BE2C (cell line): ENCODE results near the gene ACTBL2.
A peak's percentile ranks its signal among the peaks of the same experiment; 100 is the strongest.

ENCODE experiments used
- DNase-seq: peaks from one replicate; pipeline ENCODE4 v3.0.0-alpha.2; 2020
- H3K27me3 ChIP-seq: fragments of 250-450 bp; sonication (Bioruptor Pico); 2 replicates; pipeline ENCODE4 v1.5.1; 2020; ENCODE audit warnings: mild to moderate bottlenecking
- H3K36me3 ChIP-seq: fragments of 250-450 bp; sonication (Bioruptor Pico); 2 replicates; pipeline ENCODE4 v1.5.1; 2020; ENCODE audit warnings: mild to moderate bottlenecking
- H3K4me1 ChIP-seq: fragments of 250-450 bp; sonication (Bioruptor Pico); 2 replicates; pipeline ENCODE4 v1.5.1; 2020
- H3K4me3 ChIP-seq: 2 replicates; pipeline ENCODE4 v1.5.1; 2011; ENCODE audit warnings: low read depth, low read length
- H3K9me3 ChIP-seq: fragments of 250-450 bp; sonication (Bioruptor Pico); 2 replicates; pipeline ENCODE4 v1.5.1; 2020
- TF ChIP-seq, protein P1 (sequence below): IDR thresholded peaks from 2 replicates; pipeline ENCODE4 v1.5.1; 2012; ENCODE audit warnings: mild to moderate bottlenecking, low read depth, low read length

Gene ACTBL2

DNA sequence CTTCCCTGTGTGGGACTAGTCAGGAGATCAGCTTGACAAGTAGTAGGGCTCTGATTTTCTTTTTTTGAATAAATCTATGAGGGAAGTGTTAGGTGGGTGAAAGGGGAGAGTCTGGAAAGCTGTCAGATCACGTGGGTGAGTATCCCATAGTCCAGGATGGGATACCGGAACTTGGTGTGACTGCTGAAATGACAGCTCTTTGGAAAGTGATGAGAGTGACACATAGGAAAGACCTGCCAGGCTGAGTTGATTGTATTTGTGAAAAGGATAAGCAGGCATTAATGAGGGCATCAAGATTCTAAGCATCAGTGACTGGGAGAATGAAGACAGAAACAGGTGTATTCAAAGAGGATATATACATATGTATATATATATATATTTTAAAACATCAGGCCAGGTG lies 35.6 kb downstream of the ACTBL2 start:
- no peak for DNase-seq
- no peaks in the 10 kb centered on the region for H3K9me3 ChIP-seq
- H3K36me3 ChIP-seq, result no peaks in the 10 kb centered on the region
- H3K4me3 ChIP-seq, result no peak overlapping the region
- H3K4me1 ChIP-seq, result peaks cover 7% of the 10 kb centered on the region
- TF ChIP-seq, protein P1, sequence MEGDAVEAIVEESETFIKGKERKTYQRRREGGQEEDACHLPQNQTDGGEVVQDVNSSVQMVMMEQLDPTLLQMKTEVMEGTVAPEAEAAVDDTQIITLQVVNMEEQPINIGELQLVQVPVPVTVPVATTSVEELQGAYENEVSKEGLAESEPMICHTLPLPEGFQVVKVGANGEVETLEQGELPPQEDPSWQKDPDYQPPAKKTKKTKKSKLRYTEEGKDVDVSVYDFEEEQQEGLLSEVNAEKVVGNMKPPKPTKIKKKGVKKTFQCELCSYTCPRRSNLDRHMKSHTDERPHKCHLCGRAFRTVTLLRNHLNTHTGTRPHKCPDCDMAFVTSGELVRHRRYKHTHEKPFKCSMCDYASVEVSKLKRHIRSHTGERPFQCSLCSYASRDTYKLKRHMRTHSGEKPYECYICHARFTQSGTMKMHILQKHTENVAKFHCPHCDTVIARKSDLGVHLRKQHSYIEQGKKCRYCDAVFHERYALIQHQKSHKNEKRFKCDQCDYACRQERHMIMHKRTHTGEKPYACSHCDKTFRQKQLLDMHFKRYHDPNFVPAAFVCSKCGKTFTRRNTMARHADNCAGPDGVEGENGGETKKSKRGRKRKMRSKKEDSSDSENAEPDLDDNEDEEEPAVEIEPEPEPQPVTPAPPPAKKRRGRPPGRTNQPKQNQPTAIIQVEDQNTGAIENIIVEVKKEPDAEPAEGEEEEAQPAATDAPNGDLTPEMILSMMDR, result no peak
- H3K27me3 ChIP-seq, result no peaks in the 10 kb centered on the region

DNA sequence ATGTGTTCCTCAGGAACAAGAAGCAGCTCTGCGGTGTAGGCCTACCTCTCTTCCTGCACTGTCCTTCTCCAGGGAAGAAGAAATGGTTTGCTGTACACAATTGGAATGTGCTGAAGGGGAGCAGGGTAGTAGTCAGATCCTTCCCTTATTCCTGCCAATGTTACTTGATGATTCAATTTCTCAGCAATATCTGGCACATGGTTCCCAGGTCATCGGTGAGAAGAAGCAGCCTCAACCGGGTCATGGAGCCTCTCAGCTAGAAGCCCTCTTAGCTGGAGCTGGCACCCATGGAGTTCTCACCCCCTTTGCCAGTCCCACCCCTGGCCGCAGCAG lies 36.9 kb downstream of the ACTBL2 start:
- Histone ChIP-seq H3K4me3 (no peak overlapping the region), H3K4me1 (peaks cover 15% of the 10 kb centered on the region)
- no peak for DNase-seq

DNA sequence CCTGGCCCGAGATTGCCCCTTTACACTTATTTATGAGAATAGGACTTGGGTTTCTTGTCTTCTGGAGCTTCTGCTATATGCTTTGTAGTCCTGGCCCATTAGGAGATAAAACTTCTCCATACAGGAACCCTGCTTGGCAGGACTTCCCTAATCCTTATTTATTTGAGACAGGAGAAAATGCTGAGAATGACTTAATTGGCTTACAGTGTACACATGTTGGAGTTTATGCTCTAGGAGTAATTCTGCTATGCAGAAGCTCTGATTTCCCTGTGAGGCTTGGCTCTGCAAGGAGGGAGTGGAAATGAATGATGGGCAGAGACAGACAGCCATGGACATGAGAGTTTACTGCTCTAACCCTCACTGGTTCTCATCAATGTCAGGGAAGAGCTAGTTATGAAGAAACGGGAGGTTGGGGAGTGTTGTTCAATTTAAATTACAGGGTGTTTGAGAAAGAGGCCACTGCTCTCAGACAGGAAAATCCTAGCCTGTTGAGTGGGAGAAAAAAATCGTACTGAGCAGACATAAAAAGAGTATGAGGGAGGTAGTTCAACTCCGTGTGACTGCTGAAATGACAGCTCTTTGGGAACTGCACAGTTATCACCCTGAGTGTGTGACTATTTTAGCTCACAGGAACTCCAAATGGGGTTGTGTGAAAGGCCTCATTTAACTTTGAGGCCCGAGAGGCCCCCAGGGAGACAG lies 37.5 kb downstream of the ACTBL2 start:
- Histone ChIP-seq H3K9me3 (no peaks in the 10 kb centered on the region), H3K4me3 (no peak overlapping the region), H3K36me3 (no peaks in the 10 kb centered on the region), H3K27me3 (no peaks in the 10 kb centered on the region), H3K4me1 (peaks cover 15% of the 10 kb centered on the region)
- TF ChIP-seq, protein P1, result no peak
- no peak for DNase-seq

More for the DNA sequence above, 36.9 kb downstream of the ACTBL2 start:
- TF ChIP-seq, protein P1, result no peak
- Histone ChIP-seq H3K36me3 (no peaks in the 10 kb centered on the region), H3K9me3 (no peaks in the 10 kb centered on the region), H3K27me3 (no peaks in the 10 kb centered on the region)

DNA sequence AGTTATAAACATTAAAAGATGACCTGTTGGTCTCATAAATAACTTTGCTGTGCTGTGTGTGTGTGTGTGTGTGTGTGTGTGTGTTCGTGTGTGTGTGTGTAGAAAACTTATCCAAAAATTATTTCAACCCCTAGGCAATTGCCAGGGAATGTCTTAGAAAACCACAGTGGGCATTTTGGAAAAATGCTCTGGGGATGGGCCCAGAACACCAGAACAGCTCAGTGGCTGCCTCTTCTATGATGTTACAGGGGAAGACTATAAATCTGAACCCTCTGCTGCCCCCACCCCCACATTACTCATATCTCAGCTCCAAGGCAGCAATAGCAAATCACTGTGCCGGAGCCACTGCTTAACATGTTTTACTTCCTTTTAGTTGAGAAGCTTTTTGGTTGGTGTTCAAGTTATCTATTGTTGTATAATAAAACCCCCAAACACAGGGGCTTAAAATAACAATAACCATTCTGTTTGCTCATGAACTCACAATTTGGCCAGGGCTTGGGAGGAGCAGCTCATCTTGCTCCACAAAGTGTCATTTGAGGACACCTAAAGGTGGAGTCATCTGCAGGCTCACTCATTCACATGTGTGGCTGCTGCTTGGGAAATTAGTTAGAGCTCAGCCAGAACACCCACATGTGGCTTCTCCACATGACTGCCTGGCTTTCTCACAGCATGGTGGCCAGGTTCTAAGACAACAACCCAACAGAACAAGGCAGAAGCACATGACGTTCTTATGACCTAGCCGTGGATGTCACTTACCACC lies 40.4 kb downstream of the ACTBL2 start:
- Histone ChIP-seq H3K9me3 (no peaks in the 10 kb centered on the region), H3K36me3 (no peaks in the 10 kb centered on the region), H3K4me1 (peaks cover 15% of the 10 kb centered on the region), H3K4me3 (no peak overlapping the region), H3K27me3 (no peaks in the 10 kb centered on the region)
- no peak for DNase-seq
- TF ChIP-seq, protein P1, result no peak

DNA sequence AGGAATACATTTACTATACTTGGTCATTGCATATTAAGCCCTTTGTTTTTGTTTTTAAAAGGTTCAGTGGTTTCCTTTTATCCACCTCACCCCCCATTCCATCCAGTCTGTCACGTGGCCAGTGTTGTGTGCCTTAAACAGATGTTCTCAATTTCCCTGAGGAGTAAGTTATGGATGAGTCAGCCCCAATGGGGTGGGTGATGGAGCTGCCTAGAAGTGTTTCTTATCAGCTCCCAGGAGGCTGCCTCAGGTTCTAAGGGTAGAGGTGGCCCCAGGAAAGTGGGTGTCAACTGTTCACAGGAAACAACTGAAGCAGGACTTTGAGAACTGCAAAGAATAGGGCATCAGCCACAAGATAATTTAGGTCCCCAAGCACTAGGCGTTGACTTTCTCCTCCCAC lies 41.1 kb downstream of the ACTBL2 start:
- no peaks in the 10 kb centered on the region for H3K36me3 ChIP-seq
- no peaks in the 10 kb centered on the region for H3K9me3 ChIP-seq
- no peak overlapping the region for H3K4me3 ChIP-seq
- TF ChIP-seq, protein P1, result no peak
- DNase-seq, result peak; percentile 56
- peaks cover 15% of the 10 kb centered on the region for H3K4me1 ChIP-seq
- no peaks in the 10 kb centered on the region for H3K27me3 ChIP-seq

DNA sequence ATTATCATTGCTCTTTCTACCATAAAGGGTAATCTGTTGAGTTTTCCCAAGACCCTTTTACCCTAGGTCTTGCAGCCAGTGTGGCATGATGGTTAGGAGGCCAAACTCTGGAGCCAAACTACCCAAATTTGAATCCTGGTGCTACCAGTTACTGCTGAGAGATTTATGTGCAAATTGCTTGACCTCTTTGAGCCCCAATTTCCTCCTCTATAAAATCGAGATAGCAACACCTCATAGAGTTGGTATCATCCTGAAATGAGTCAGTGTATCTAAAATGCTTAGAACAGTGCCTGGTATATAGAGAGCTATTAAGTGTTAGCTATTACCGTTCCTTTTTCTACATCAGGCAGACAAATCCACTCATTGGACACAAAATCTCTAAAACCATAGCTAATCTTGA lies 43.0 kb downstream of the ACTBL2 start:
- H3K4me1 ChIP-seq, result peaks cover 15% of the 10 kb centered on the region
- TF ChIP-seq, protein P1, result no peak
- no peak overlapping the region for H3K4me3 ChIP-seq

More for the DNA sequence above, 43.0 kb downstream of the ACTBL2 start:
- no peaks in the 10 kb centered on the region for H3K27me3 ChIP-seq
- no peaks in the 10 kb centered on the region for H3K36me3 ChIP-seq
- no peak for DNase-seq
- H3K9me3 ChIP-seq, result no peaks in the 10 kb centered on the region
